HG03378 (cell line): ENCODE data around the gene ARFRP1.

Source experiments
- ATAC-seq: cut with Tn5 transposase; IDR thresholded peaks from one replicate; pipeline ENCODE4 v1.9.1; 2021; ENCODE audit warnings: mild to moderate bottlenecking, moderate library complexity; ENCODE audit not compliant: unreplicated experiment

Gene ARFRP1

DNA sequence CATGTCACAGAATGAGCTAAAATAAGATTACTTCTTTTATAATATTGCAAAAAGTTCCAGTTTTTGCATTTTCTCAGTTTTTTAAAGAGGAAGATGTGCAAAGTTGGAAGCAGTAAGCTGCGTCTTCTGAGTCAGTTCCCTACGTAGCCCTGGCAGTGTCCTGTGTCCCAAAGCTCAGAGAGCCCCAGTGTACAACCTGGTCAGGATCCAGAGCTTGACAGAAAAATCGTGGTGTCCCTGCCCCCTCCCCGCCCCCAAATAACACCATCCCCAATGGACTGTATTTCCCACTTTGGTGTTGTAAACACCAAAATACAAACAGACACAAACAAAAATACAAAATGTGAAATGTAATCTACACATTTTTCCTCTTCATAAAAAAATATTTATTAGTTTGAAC lies 36.4 kb upstream of the ARFRP1 start:
- ATAC-seq = no peak

DNA sequence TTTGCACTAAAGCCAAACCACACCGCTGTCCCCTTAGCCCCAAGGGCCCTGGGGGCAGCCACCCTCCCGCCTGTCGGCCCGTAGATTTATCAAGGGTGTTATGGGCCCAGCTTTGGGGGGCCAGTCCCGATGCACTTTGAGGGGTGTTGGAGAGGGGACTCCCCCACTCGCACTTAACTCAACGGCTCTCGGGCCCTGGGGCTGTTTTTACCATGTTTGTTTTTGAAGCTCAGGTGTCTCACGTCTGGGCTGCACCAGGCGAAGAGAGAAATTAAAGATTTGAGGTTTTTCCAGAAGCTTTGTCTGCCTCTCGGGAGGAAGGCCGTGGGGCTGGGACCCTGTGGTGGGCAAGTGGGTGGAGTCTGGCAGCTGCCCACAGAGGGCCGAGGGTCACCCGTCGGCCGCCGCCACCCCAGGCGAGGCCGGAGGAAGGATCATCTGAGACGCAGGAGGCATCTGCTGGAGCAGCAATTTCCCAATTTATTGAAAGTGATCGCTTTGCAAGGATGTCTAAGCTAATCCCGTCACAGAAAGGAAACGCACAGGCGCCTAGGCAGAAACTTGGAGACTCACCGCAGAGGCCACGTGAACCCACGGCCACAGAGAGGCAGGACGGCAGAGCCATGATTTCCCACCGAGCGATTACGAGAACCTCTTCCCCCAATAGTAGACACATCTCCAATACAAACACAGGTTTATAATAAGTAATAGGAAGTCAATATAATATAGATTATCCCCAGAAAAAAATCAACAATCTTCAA lies 35.6 kb upstream of the ARFRP1 start:
- ATAC-seq = no peak

- no peak for ATAC-seq
Observed at GRCh38 chr20:63742381-63743024, 34.7 kb upstream of the ARFRP1 start.

DNA sequence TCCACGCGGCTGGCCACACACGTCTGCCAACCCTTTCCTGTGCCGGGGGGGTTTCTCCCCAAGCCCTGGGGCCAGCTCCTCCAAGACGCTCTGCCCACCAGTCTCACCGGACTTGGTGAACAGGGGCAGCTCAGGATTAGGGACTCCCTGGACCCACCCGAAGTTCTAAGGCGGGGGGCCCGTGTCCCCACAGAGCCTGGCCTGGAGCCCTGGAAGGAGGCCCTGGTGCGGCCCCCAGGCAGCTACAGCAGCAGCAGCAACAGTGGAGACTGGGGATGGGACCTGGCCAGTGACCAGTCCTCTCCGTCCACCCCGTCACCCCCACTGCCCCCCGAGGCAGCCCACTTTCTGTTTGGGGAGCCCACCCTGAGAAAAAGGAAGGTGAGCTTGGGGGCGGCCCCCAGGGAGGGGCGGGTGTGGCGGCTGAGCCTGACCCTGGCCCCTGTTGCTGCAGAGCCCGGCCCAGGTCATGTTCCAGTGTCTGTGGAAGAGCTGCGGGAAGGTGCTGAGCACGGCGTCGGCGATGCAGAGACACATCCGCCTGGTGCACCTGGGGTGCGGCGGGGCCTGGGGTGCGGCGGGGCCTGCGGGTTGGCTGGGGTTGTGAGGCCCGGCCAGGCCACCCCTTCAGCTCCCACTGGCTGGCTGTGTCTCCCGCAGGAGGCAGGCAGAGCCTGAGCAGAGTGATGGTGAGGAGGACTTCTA lies 34.1 kb upstream of the ARFRP1 start:
- no peak for ATAC-seq

- no peak for ATAC-seq
Observed at GRCh38 chr20:63741354-63741675, 33.5 kb upstream of the ARFRP1 start.

GRCh38 chr20:63740627-63741353 lies 33.0 kb upstream of the ARFRP1 start:
- no peak for ATAC-seq

GRCh38 chr20:63740070-63740626 lies 32.4 kb upstream of the ARFRP1 start:
- ATAC-seq = no peak

DNA sequence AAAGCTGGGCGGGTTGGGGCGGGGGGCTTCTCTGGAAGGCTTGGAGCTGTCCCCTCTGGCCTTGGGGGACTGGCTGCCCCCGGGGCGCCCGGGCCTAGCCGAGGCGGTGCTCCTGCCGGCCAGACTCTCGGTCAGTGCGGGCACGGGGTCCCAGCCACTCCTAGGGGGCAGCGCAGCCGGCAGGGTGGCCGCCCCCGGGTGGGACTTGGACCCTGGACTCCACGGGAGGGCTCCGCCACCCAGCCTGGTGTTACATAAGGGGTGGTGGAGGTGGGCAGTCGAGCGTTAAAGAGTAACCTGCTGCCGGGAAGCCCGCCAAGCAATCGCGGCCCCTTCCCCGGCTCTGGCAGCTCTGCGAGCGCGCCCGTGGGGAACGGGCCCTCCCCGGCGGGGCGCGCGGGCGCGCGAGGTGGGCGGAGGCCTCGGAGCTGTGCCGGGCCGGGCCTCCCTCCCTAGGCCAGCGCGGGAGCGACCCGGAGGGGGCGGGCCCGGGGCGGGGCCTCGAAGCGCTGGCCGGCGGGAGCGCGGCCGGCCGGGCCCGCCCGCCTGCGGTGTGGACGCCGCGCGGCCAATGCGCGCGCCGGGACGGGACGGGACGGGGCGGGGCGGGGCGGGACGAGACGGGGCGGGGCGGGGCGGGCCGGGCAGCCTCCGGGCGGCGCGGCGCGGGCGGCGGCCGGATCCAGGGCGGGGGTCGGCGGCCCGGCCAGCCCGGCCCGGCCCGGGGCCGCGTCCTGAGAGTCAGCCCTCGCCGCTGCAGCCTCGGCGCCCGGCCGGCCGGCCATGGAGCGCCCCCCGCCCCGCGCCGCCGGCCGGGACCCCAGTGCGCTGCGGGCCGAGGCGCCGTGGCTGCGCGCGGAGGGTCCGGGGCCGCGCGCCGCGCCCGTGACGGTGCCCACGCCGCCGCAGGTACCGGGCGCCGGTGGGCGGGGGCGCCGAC lies 31.6 kb upstream of the ARFRP1 start, which contains the start of gene SLC2A4RG:
Gene SLC2A4RG, plus strand, starts transcription at position 647 of the 940 bp plus-strand sequence. Its CDS starts 137 bp downstream, at position 784.
- no peak for ATAC-seq

DNA sequence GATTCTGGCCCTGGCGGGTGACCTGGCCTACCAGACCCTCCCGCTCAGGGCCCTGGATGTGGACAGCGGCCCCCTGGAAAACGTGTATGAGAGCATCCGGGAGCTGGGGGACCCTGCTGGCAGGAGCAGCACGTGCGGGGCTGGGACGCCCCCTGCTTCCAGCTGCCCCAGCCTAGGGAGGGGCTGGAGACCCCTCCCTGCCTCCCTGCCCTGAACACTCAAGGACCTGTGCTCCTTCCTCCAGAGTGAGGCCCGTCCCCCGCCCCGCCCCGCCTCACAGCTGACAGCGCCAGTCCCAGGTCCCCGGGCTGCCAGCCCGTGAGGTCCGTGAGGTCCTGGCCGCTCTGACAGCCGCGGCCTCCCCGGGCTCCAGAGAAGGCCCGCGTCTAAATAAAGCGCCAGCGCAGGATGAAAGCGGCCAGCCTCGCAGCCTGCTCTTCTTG lies 30.9 kb upstream of the ARFRP1 start:
- ATAC-seq = no peak

GRCh38 chr20:63737945-63738686 lies 30.3 kb upstream of the ARFRP1 start:
- ATAC-seq = no peak

- ATAC-seq = no peak
Observed at GRCh38 chr20:63737695-63737944, 29.8 kb upstream of the ARFRP1 start.

- no peak for ATAC-seq
Observed at GRCh38 chr20:63736893-63737694, 29.3 kb upstream of the ARFRP1 start.

DNA sequence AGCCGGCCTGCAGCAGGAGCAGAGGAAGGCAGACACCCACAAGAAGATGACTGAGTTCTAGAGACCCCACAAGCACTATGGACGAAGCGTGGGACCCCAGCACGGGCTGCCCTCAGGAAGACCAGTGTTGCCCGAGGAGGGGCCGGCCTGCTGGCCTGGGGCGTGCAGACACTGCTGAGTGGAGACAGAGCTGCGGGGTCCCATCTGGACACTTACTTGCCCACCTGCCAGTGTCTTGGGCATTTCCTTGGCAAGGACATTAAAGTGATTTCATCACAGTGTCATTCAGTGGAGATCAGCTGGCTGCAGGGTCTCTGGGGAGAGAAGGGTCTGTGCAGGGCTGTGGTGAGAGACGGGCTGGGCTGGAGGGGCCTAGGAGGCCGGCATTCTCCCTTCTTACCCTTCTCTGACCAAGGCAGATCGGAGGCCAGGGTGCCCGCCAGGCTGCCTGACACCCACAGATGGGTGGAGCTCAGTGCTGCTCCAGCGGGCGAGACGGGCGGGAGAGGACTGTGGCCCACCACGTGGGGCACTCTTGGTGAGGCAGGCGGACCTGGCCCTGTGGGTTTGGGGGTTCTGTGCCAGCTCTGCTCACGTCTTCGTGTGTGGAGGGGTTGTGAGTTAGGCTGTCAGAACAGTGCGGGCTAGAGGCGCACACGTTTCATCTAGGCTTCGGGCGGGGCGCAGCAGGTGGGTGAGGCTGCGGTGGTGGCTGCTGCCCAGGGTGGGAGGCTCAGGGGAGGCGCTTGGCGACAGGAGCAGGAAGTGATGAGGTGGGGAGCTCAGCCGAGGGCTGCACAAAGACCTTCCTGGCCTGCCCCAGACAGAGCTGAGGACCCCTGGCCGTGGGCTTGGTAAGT lies 28.3 kb upstream of the ARFRP1 start, which contains the start of gene LIME1:
Gene LIME1, plus strand, starts transcription at position 806 of the 860 bp plus-strand sequence. CDS start 886 bp downstream, outside the sequence.
- ATAC-seq = no peak

- ATAC-seq = no peak
Observed at GRCh38 chr20:63734946-63735858, 27.4 kb upstream of the ARFRP1 start.

- ATAC-seq = no peak
Observed at GRCh38 chr20:63734111-63734945, 26.6 kb upstream of the ARFRP1 start.
